Esophagus squamous epithelium (tissue), 5 donors: Measurements from ENCODE around the gene SLAMF6. TPM values are rescaled to one million over a fixed set of nuclear protein-coding genes. Genes with fewer than 3 reads are reported as not detected.

Experiments used
- DNase-seq: peaks from one replicate; lab custom pipeline; 2025; lab: John Stamatoyannopoulos, UW
- H3K27ac ChIP-seq, 4 donors: fragments of 200-600 bp; sonication (generic); one replicate each; pipeline ENCODE4 v1.5.1; 2016 to 2019; ENCODE audit warnings: mild to moderate bottlenecking in 1 of 4
- H3K27me3 ChIP-seq, 4 donors: fragments of 200-600 bp; sonication (generic); 1 replicate in 3 of 4; 2 replicates in 1 of 4; pipeline versions ENCODE4 v1.5.1 to v1.6.0; 2017 to 2021; ENCODE audit warnings: antibody characterized with exemption in 1 of 4
- H3K36me3 ChIP-seq, 3 donors: fragments of 200-600 bp; sonication (generic); one replicate each; pipeline ENCODE4 v1.5.1; 2016 to 2019
- H3K4me1 ChIP-seq, 3 donors: fragments of 200-600 bp; sonication (generic); one replicate each; pipeline ENCODE4 v1.5.1; 2017 to 2019
- H3K4me3 ChIP-seq, 4 donors: fragments of 200-600 bp; sonication (generic); 1 replicate in 3 of 4; 2 replicates in 1 of 4; pipeline ENCODE4 v1.5.1; 2016 to 2019; ENCODE audit warnings: mild to moderate bottlenecking in 2 of 4, moderate library complexity in 1 of 4
- H3K9me3 ChIP-seq, 3 donors: fragments of 200-600 bp; sonication (generic); one replicate each; pipeline ENCODE4 v1.5.1; 2016 to 2019
- CTCF ChIP-seq, 6 experiments: fragments of 450-650 bp in 4 of 6; fragments of 200-600 bp in 2 of 6; sonication (generic) in 2 of 6; IDR thresholded peaks; one replicate each; pipeline ENCODE4 v1.5.1; 2016 to 2019; ENCODE audit warnings: antibody characterized with exemption in 6 of 6, mild to moderate bottlenecking in 4 of 6, moderate library complexity in 4 of 6
- POLR2A ChIP-seq, 4 donors: fragments of 450-650 bp; IDR thresholded peaks; one replicate each; pipeline ENCODE4 v1.6.1; 2017; ENCODE audit warnings: antibody characterized with exemption in 4 of 4, mild to moderate bottlenecking in 4 of 4, moderate library complexity in 3 of 4
- WGBS, 2 donors: methylation state at CpG; one replicate each; pipeline ENCODE4 v1.1.5; 2018; 5-methylcytosine and 5-hydroxymethylcytosine counted together
- intact Hi-C: fragments of 100-400 bp; cut with DNase I; formaldehyde crosslinking; loops from one replicate; pipeline ENCODE4 v1.15.0; 2022
- total RNA-seq, 4 donors: library from RNA; depleted of rRNA; stranded (reverse); fragments of >200 nt; gene quantifications; one replicate each; pipeline ENCODE4 v1.1.0, GENCODE V29; 2016
- donor health status: DM: yes; HTN: yes; CAD: no.

SLAMF6 gene
- total RNA-seq, 4 donors from 2014 or later, result 1.2 to 5.0 (median 1.5) TPM

GRCh38 chr1:160471253-160471652 lies 51.8 kb downstream of the SLAMF6 start:
- DNase-seq, result no peak
- intact Hi-C loops, result no loop called here
- no peaks in the 10 kb centered on the region for H3K27me3 ChIP-seq
- TF ChIP-seq CTCF (IDR thresholded peaks at IDR 0.05) (no peak), POLR2A (IDR thresholded peaks at IDR 0.05) (no peak)
- WGBS, 2 donors, result 94 to 95% methylated on average over 1 of the region's 1 CpG
- H3K36me3 ChIP-seq, result no peaks in the 10 kb centered on the region
- no peaks in the 10 kb centered on the region for H3K4me1 ChIP-seq
- no peaks in the 10 kb centered on the region for H3K9me3 ChIP-seq
- H3K27ac ChIP-seq, result no peak overlapping the region
- no peak overlapping the region for H3K4me3 ChIP-seq

DNA sequence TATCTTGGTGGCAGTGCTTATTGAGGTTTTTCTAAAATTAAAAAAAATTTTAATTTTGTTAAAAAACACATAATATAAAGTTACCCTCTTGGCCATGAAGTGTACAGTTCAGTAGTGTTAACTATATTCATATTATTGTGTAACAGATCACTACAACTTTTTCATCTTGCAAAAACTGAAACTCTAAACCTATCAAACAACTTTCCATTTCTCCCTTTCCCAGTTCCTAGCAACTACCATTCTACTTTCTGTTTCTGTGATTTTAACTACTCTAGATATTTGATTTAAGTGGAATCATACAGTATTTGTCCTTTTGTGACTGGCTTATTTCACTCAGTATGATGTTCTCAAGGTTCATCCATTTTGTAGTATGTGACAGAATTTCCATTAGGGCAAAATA lies 55.5 kb downstream of the SLAMF6 start:
- Histone ChIP-seq H3K9me3 (no peaks in the 10 kb centered on the region), H3K4me3 (no peak overlapping the region), H3K36me3 (no peaks in the 10 kb centered on the region), H3K27me3 (no peaks in the 10 kb centered on the region), H3K4me1 (no peaks in the 10 kb centered on the region), H3K27ac (no peak overlapping the region)
- intact Hi-C loops, result no loop called here
- DNase-seq, result no peak
- no peak for TF ChIP-seq POLR2A (IDR thresholded peaks at IDR 0.05)
- TF ChIP-seq CTCF (IDR thresholded peaks at IDR 0.05), result no peak

DNA sequence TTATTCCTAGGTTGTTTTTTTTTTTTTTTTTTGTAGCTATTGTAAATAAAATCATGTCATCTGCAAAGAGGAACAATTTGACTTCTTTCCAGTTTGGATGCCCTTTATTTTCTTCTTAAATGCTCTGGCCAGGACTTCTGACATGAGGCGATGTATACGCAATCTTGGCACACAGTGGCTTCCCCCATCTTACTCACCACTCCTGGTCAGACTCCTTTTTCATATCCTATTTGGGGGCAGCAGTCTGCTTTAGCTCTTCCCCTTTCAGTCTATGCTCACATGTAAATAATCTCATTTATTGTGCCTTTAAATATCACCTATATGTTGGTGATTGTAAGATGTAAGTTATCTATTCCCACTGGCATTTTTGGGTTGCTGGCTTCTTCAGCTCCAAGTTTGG lies 56.1 kb downstream of the SLAMF6 start:
- 73 to 81% methylated on average over 2 of the region's 2 CpGs for WGBS, 2 donors
- DNase-seq, result no peak
- no peak for TF ChIP-seq CTCF (IDR thresholded peaks at IDR 0.05)
- no peak for TF ChIP-seq POLR2A (IDR thresholded peaks at IDR 0.05)
- H3K9me3 ChIP-seq, result no peaks in the 10 kb centered on the region
- H3K4me1 ChIP-seq, result no peaks in the 10 kb centered on the region
- H3K4me3 ChIP-seq, result no peak overlapping the region
- intact Hi-C loops, result no loop called here
- H3K36me3 ChIP-seq, result no peaks in the 10 kb centered on the region
- H3K27me3 ChIP-seq, result no peaks in the 10 kb centered on the region
- H3K27ac ChIP-seq, result no peak overlapping the region

DNA sequence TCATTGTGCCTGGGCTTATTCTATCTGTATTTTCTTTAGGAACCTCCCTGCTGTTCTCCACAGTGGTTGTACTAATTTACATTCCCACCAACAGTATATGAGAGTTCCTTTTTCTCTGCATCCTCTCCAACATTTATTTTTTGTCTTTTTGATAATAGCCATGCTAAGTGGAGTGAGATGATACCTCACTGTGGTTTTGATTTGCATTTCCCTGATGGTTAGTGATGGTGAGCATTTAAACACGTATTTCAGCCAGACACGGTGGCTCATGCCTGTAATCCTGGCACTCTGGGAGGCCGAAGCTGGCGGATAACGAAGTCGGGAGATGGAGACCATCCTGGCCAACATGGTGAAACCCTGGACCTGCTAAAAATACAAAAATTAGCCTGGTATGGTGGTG lies 57.9 kb downstream of the SLAMF6 start:
- no peaks in the 10 kb centered on the region for H3K36me3 ChIP-seq
- no peaks in the 10 kb centered on the region for H3K4me1 ChIP-seq
- no peaks in the 10 kb centered on the region for H3K27me3 ChIP-seq
- intact Hi-C loops, result no loop called here
- TF ChIP-seq POLR2A (IDR thresholded peaks at IDR 0.05) (no peak), CTCF (IDR thresholded peaks at IDR 0.05) (no peak)
- no peak overlapping the region for H3K27ac ChIP-seq
- no peak for DNase-seq
- 80 to 88% methylated on average over 6 of the region's 6 CpGs for WGBS, 2 donors
- no peak overlapping the region for H3K4me3 ChIP-seq
- H3K9me3 ChIP-seq, result no peaks in the 10 kb centered on the region

DNA sequence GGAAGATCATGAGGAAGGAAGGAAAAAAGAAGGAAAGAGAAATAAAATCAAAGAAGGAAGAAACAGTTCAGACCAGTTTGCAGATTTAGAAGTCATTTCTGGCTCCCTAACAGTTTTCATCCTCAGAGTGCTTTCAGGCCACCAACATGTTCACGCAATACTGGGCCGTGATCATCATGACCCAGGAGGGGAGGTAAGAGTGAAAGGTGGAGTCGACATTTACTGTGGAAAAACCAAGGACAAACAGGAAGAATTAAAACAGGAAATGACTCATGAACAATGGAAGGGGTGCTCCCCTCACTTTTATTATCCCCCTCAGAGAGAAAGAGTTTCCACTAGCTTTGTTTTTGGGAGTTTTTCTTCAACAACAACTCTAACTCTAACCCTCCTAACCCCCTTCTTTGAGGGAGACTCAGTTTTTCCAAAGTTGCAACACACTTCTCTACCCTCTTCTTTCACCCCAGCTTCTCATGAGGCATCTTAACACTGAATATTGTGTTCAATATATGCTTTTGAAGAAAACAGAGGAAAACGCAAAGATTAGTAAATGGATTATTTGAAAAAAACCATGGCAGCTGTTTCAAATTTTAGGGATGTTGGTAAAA lies 62.3 kb downstream of the SLAMF6 start:
- intact Hi-C loops, result no loop called here
- DNase-seq, result no peak
- TF ChIP-seq POLR2A (IDR thresholded peaks at IDR 0.05), result no peak
- TF ChIP-seq CTCF (IDR thresholded peaks at IDR 0.05), result no peak
- Histone ChIP-seq H3K27me3 (no peaks in the 10 kb centered on the region), H3K9me3 (no peaks in the 10 kb centered on the region), H3K36me3 (no peaks in the 10 kb centered on the region), H3K27ac (no peak overlapping the region), H3K4me3 (no peak overlapping the region), H3K4me1 (no peaks in the 10 kb centered on the region)
- WGBS, 2 donors, result 41 to 62% methylated on average over 4 of the region's 4 CpGs
